Measurements from ENCODE around the gene COPZ1.

GRCh38 chr12:54394986-54395385 is 70.1 kb downstream of the COPZ1 start:
- TF ChIP-seq, protein P1, sequence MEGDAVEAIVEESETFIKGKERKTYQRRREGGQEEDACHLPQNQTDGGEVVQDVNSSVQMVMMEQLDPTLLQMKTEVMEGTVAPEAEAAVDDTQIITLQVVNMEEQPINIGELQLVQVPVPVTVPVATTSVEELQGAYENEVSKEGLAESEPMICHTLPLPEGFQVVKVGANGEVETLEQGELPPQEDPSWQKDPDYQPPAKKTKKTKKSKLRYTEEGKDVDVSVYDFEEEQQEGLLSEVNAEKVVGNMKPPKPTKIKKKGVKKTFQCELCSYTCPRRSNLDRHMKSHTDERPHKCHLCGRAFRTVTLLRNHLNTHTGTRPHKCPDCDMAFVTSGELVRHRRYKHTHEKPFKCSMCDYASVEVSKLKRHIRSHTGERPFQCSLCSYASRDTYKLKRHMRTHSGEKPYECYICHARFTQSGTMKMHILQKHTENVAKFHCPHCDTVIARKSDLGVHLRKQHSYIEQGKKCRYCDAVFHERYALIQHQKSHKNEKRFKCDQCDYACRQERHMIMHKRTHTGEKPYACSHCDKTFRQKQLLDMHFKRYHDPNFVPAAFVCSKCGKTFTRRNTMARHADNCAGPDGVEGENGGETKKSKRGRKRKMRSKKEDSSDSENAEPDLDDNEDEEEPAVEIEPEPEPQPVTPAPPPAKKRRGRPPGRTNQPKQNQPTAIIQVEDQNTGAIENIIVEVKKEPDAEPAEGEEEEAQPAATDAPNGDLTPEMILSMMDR (conservative IDR thresholded peaks at IDR 0.05 in 1 of 2, IDR thresholded peaks at IDR 0.05 in 1 of 2; ENCODE audit: low read depth in 1 of 2, low read length in 2 of 2) = no peak
- TF ChIP-seq EZH2 (IDR thresholded peaks at IDR 0.05; ENCODE audit: low read length, missing control alignments) = no peak
